SU-DHL-6 (cell line): ENCODE data around the gene ACP4.
"Not testable (repeated sequence)": the region's sequence is repeated elsewhere in the genome, so short reads cannot be mapped to it uniquely, and the experiment has no call there.

Experiments used
- H2AFZ ChIP-seq: fragments of 200-600 bp; sonication (generic); 2 replicates; pipeline ENCODE4 v1.6.1; 2014; ENCODE audit warnings: low read depth, mild to moderate bottlenecking, moderate library complexity, mixed read lengths, antibody characterized with exemption, low read length; ENCODE audit not compliant: severe bottlenecking
- H3F3A ChIP-seq: fragments of 200-600 bp; shearing (Covaris generic); 2 replicates; pipeline ENCODE4 v1.6.0; 2016; ENCODE audit warnings: antibody characterized with exemption, mild to moderate bottlenecking; ENCODE audit not compliant: insufficient read depth
- H3K27ac ChIP-seq: fragments of 200-600 bp; sonication (generic); 2 replicates; pipeline ENCODE4 v1.5.1; 2016; ENCODE audit warnings: low read depth, mild to moderate bottlenecking, low read length, moderate library complexity, mixed read lengths
- H3K27me3 ChIP-seq: fragments of 200-600 bp; sonication (generic), shearing (Covaris generic); 2 replicates; pipeline ENCODE4 v1.6.0; 2014; ENCODE audit warnings: mild to moderate bottlenecking, low read length
- H3K36me3 ChIP-seq: fragments of 200-600 bp; sonication (generic); 2 replicates; pipeline ENCODE4 v1.6.1; 2014; ENCODE audit warnings: mild to moderate bottlenecking, low read length, mixed read lengths
- H3K4me2 ChIP-seq: fragments of 300-600, 200-600 bp; shearing (Covaris generic), sonication (generic); 2 replicates; pipeline ENCODE4 v1.6.0; 2014; ENCODE audit warnings: low read length, low read depth, mild to moderate bottlenecking; ENCODE audit not compliant: poor library complexity, severe bottlenecking
- H3K4me3 ChIP-seq: fragments of 200-600 bp; sonication (generic); 2 replicates; pipeline ENCODE4 v1.5.1; 2014; ENCODE audit warnings: antibody characterized with exemption, low read length, mild to moderate bottlenecking, mixed read lengths; ENCODE audit not compliant: insufficient read depth, poor library complexity, severe bottlenecking
- H3K79me2 ChIP-seq: fragments of 200-600 bp; sonication (generic); 2 replicates; pipeline ENCODE4 v1.6.1; 2014; ENCODE audit warnings: mild to moderate bottlenecking, low read length, moderate library complexity; ENCODE audit not compliant: insufficient read depth
- H3K9ac ChIP-seq: fragments of 200-600 bp; sonication (generic); 2 replicates; pipeline ENCODE4 v1.7.0; 2014; ENCODE audit warnings: mild to moderate bottlenecking, low read length
- H3K9me2 ChIP-seq: fragments of 200-600 bp; sonication (generic); replicated peaks from 2 replicates; pipeline ENCODE4 v1.6.1; 2014; ENCODE audit warnings: low read length; ENCODE audit not compliant: insufficient read depth
- H3K9me3 ChIP-seq: fragments of 200-600 bp; sonication (generic); 2 replicates; pipeline ENCODE4 v1.6.1; 2014; ENCODE audit warnings: low read length, mixed read lengths; ENCODE audit not compliant: insufficient read depth
- H4K20me1 ChIP-seq: fragments of 200-600 bp; sonication (generic); 2 replicates; pipeline ENCODE4 v1.6.1; 2014; ENCODE audit warnings: low read depth, mild to moderate bottlenecking, antibody characterized with exemption, low read length, moderate library complexity, mixed read lengths
- CTCF ChIP-seq: fragments of 200-600 bp; sonication (generic); IDR thresholded peaks from one replicate; pipeline ENCODE4 v1.5.1; 2017; ENCODE audit warnings: antibody characterized with exemption, mild to moderate bottlenecking, low read length, moderate library complexity; ENCODE audit not compliant: insufficient read depth, poor library complexity, severe bottlenecking
- EZH2phosphoT487 ChIP-seq: fragments of 200-600 bp; sonication (generic), shearing (Covaris generic); conservative IDR thresholded peaks from 2 replicates; pipeline ENCODE4 v1.6.1; 2018; ENCODE audit warnings: mild to moderate bottlenecking, antibody characterized with exemption, low read length, moderate library complexity, mixed read lengths

ACP4 gene

GRCh38 chr19:50745221-50745620 is 45.0 kb upstream of the ACP4 start:
- no peaks in the 10 kb centered on the region for H4K20me1 ChIP-seq
- no peaks in the 10 kb centered on the region for H3K36me3 ChIP-seq
- H3K27me3 ChIP-seq, result no peaks in the 10 kb centered on the region
- H3K79me2 ChIP-seq, result no peaks in the 10 kb centered on the region
- H2AFZ ChIP-seq, result no peak overlapping the region
- TF ChIP-seq EZH2phosphoT487 (no peak), CTCF (no peak)
- no peak overlapping the region for H3K4me3 ChIP-seq
- no peak overlapping the region for H3K9ac ChIP-seq
- H3K27ac ChIP-seq, result no peak overlapping the region
- no peaks in the 10 kb centered on the region for H3K9me3 ChIP-seq
- no peaks in the 10 kb centered on the region for H3F3A ChIP-seq
- H3K4me2 ChIP-seq, result no peak overlapping the region
- no peaks in the 10 kb centered on the region for H3K9me2 ChIP-seq

- H3K4me2 ChIP-seq, H3K79me2 ChIP-seq, H3K36me3 ChIP-seq, H3K27ac ChIP-seq, H3K9me3 ChIP-seq, H4K20me1 ChIP-seq, H3K27me3 ChIP-seq, H3K9ac ChIP-seq, H2AFZ ChIP-seq, H3F3A ChIP-seq, H3K9me2 ChIP-seq, H3K4me3 ChIP-seq: not testable (repeated sequence)
These were observed 43.1 kb upstream of the ACP4 start for GRCh38 chr19:50747141-50747540.

- H3K9me2 ChIP-seq, result no peaks in the 10 kb centered on the region
- no peaks in the 10 kb centered on the region for H3K36me3 ChIP-seq
- no peaks in the 10 kb centered on the region for H3K27me3 ChIP-seq
- H3K9me3 ChIP-seq, result no peaks in the 10 kb centered on the region
- no peak overlapping the region for H3K9ac ChIP-seq
- H3K27ac ChIP-seq, result no peak overlapping the region
- no peak overlapping the region for H3K4me3 ChIP-seq
- no peaks in the 10 kb centered on the region for H3K79me2 ChIP-seq
- no peak overlapping the region for H3K4me2 ChIP-seq
- TF ChIP-seq CTCF, result no peak
- TF ChIP-seq EZH2phosphoT487, result no peak
- H3F3A ChIP-seq, result no peaks in the 10 kb centered on the region
- no peaks in the 10 kb centered on the region for H4K20me1 ChIP-seq
- H2AFZ ChIP-seq, result no peak overlapping the region
These were observed 40.7 kb upstream of the ACP4 start for GRCh38 chr19:50749490-50749889.

- H3K79me2 ChIP-seq, result no peaks in the 10 kb centered on the region
- no peaks in the 10 kb centered on the region for H3K9me2 ChIP-seq
- no peak overlapping the region for H3K4me2 ChIP-seq
These were observed 40.2 kb upstream of the ACP4 start for GRCh38 chr19:50750010-50750409.

More at GRCh38 chr19:50750010-50750409, 40.2 kb upstream of the ACP4 start:
- H3K27me3 ChIP-seq, result no peaks in the 10 kb centered on the region
- no peak for TF ChIP-seq EZH2phosphoT487
- TF ChIP-seq CTCF, result no peak
- no peaks in the 10 kb centered on the region for H3K9me3 ChIP-seq
- H3K9ac ChIP-seq, result no peak overlapping the region
- no peaks in the 10 kb centered on the region for H3K36me3 ChIP-seq
- H3K4me3 ChIP-seq, result no peak overlapping the region
- no peaks in the 10 kb centered on the region for H3F3A ChIP-seq
- no peaks in the 10 kb centered on the region for H4K20me1 ChIP-seq
- no peak overlapping the region for H2AFZ ChIP-seq
- no peak overlapping the region for H3K27ac ChIP-seq
